ENCODE data around the gene S100A5. TPM values are rescaled to one million over a fixed set of nuclear protein-coding genes. Genes with fewer than 3 reads are reported as not detected.
"Not testable (repeated sequence)": the region's sequence is repeated elsewhere in the genome, so short reads cannot be mapped to it uniquely, and the experiment has no call there.

S100A5 gene
- total RNA-seq, 4 donors from 2014 or later = 0.98 TPM; not detected in 3

- Histone ChIP-seq H3K27ac (replicated peaks in 1 of 4) (peak overlapping the region; percentile 89 to 91 (median 90)), H3K4me1 (peaks cover 39 to 55% (median 46%) of the 10 kb centered on the region in 4 donors), H3K9me3 (no peaks in the 10 kb centered on the region), H3K27me3 (no peaks in the 10 kb centered on the region), H3K36me3 (no peaks in the 10 kb centered on the region), H3K4me3 (peak overlapping the region in 2 of 4 donors; percentile 29 to 31)
- WGBS = 58% methylated on average over 14 of the region's 16 CpGs
- peak; percentile 98 for DNase-seq (ENCODE audit: extremely low spot score)
- no peak for TF ChIP-seq EP300 (IDR thresholded peaks at IDR 0.05)
- peak; percentile 87 to 90 for TF ChIP-seq POLR2AphosphoS5 (IDR thresholded peaks at IDR 0.05)
- TF ChIP-seq, protein P1, sequence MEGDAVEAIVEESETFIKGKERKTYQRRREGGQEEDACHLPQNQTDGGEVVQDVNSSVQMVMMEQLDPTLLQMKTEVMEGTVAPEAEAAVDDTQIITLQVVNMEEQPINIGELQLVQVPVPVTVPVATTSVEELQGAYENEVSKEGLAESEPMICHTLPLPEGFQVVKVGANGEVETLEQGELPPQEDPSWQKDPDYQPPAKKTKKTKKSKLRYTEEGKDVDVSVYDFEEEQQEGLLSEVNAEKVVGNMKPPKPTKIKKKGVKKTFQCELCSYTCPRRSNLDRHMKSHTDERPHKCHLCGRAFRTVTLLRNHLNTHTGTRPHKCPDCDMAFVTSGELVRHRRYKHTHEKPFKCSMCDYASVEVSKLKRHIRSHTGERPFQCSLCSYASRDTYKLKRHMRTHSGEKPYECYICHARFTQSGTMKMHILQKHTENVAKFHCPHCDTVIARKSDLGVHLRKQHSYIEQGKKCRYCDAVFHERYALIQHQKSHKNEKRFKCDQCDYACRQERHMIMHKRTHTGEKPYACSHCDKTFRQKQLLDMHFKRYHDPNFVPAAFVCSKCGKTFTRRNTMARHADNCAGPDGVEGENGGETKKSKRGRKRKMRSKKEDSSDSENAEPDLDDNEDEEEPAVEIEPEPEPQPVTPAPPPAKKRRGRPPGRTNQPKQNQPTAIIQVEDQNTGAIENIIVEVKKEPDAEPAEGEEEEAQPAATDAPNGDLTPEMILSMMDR (IDR thresholded peaks at IDR 0.05) = peak in 1 of 3 experiments; percentile 19
- TF ChIP-seq POLR2A (IDR thresholded peaks at IDR 0.05; ENCODE audit: low read depth) = peak; percentile 14
- intact Hi-C loops (cut with DNase I) = no loop called here
These were observed 26.0 kb upstream of the S100A5 start for GRCh38 chr1:153566414-153567371.

DNA sequence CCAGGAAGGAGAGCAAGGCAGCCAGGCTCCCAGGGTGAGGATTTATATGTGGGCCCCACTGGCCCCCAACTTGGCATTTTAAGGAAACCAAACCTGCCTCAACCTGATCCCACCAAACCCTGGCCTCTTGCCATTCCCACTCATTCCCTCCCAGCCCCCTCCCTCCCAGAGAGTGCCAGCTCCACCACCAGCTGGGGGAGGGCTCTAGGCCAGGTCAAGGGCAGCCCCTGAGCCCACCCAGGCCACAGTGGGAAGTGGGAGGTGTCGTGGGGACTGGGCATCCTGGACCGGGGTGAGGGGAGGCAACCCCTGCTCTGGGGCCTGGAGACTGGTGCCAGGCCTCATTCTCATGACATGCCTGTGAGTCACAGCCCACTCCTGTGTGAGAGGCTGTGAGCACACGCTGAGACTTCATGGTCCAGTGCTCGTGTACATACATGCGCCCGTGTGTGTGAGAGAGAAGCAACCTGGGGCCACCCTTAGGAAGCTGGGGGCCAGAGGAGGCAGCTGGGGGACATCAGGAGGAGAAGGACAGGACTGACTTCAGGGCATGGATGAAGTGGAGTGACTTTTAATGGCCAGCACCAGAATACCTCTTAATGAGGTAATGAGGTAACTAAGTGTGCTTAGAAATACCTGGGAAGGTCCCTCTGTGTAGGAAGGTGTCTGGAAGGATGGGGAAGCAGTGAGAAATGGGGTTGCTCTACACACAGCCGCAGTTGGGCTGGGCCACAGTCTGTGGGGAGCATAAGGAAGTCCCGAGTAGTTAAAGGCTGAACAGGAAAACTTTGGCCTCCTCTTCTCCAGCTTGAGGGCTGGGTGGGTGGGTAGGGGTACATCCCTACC, 25.0 kb upstream of the S100A5 start, which contains the start of gene S100A2:
Gene S100A2, minus strand, starts transcription at position 316 of the 846 bp plus-strand sequence. CDS start 1,967 bp downstream, outside the sequence.
- DNase-seq (ENCODE audit: extremely low spot score) = no peak
- TF ChIP-seq POLR2AphosphoS5 (IDR thresholded peaks at IDR 0.05) (peak; percentile 65 to 70), EP300 (IDR thresholded peaks at IDR 0.05) (no peak)
- intact Hi-C loops (cut with DNase I) = no loop called here
- Histone ChIP-seq H3K9me3 (no peaks in the 10 kb centered on the region), H3K36me3 (no peaks in the 10 kb centered on the region), H3K27me3 (no peaks in the 10 kb centered on the region), H3K4me1 (peaks cover 39 to 55% (median 46%) of the 10 kb centered on the region in 4 donors), H3K27ac (replicated peaks in 1 of 4) (peak within 1 kb of the TSS; percentile 89 to 91 (median 90)), H3K4me3 (peak within 1 kb of the TSS in 2 of 4 donors; percentile 29 to 31)
- WGBS = 50% methylated on average over 8 of the region's 8 CpGs

GRCh38 chr1:153563991-153564390, 23.3 kb upstream of the S100A5 start:
- 100% methylated on average over 5 of the region's 7 CpGs for WGBS
- TF ChIP-seq EP300 (IDR thresholded peaks at IDR 0.05) (no peak), POLR2AphosphoS5 (IDR thresholded peaks at IDR 0.05) (no peak), POLR2A (IDR thresholded peaks at IDR 0.05; ENCODE audit: low read depth) (no peak)
- TF ChIP-seq, protein P1 (IDR thresholded peaks at IDR 0.05) = no peak
- no peaks in the 10 kb centered on the region for H3K36me3 ChIP-seq
- H3K9me3 ChIP-seq = no peaks in the 10 kb centered on the region
- no peaks in the 10 kb centered on the region for H3K27me3 ChIP-seq
- DNase-seq (ENCODE audit: extremely low spot score) = no peak
- intact Hi-C loops (cut with DNase I) = no loop called here
- peaks cover 39 to 55% (median 44%) of the 10 kb centered on the region in 4 donors for H3K4me1 ChIP-seq
- H3K4me3 ChIP-seq = no peak overlapping the region
- H3K27ac ChIP-seq (replicated peaks in 1 of 4) = no peak overlapping the region

- Histone ChIP-seq H3K4me3 (no peak overlapping the region), H3K27me3 (no peaks in the 10 kb centered on the region), H3K27ac (replicated peaks in 1 of 4) (no peak overlapping the region), H3K9me3 (no peaks in the 10 kb centered on the region), H3K36me3 (no peaks in the 10 kb centered on the region), H3K4me1 (peaks cover 34 to 50% (median 39%) of the 10 kb centered on the region in 4 donors)
- TF ChIP-seq POLR2A (IDR thresholded peaks at IDR 0.05; ENCODE audit: low read depth) (no peak), EP300 (IDR thresholded peaks at IDR 0.05) (no peak), POLR2AphosphoS5 (IDR thresholded peaks at IDR 0.05) (no peak)
- TF ChIP-seq, protein P1 (IDR thresholded peaks at IDR 0.05) = no peak
- WGBS = 84% methylated on average over 6 of the region's 6 CpGs
- intact Hi-C loops (cut with DNase I) = no loop called here
- DNase-seq (ENCODE audit: extremely low spot score) = no peak
These were observed 22.8 kb upstream of the S100A5 start for GRCh38 chr1:153563483-153563901.

GRCh38 chr1:153562021-153562420, 21.3 kb upstream of the S100A5 start:
- H3K27me3 ChIP-seq; intact Hi-C loops (cut with DNase I); H3K36me3 ChIP-seq; H3K4me3 ChIP-seq; H3K27ac ChIP-seq (replicated peaks in 1 of 4); DNase-seq (ENCODE audit: extremely low spot score); H3K9me3 ChIP-seq: not testable (repeated sequence)
- H3K4me1 ChIP-seq = peaks cover 20 to 35% (median 25%) of the 10 kb centered on the region in 4 donors
- WGBS = 87% methylated on average over 3 of the region's 3 CpGs
